AG04450 (cell line): ENCODE results near the gene COL4A3. TPM values are rescaled to one million over a fixed set of nuclear protein-coding genes. Genes with fewer than 3 reads are reported as not detected.

Experiments
- CTCF ChIA-PET: fragments of 300-600, 350-600 bp; formaldehyde crosslinking; extraction: SDS; loops from one replicate; lab custom pipeline; 2022; ENCODE audit warnings: antibody characterized with exemption, inconsistent platforms; lab: Charles Lee
- POLR2A ChIA-PET: fragments of 350-600 bp; formaldehyde crosslinking; extraction: SDS; loops from one replicate; lab custom pipeline; 2021; ENCODE audit warnings: antibody characterized with exemption, inconsistent platforms; lab: Yijun Ruan, JAX
- DNase-seq: peaks from one replicate; pipeline ENCODE4 v3.0.0-alpha.2; 2011; ENCODE audit warnings: low read depth, low spot score
- H3K27ac ChIP-seq: one replicate; pipeline ENCODE4 v1.5.1; 2012; ENCODE audit warnings: low read depth, low read length, control low read depth
- H3K27me3 ChIP-seq: one replicate; pipeline ENCODE4 v1.6.0; 2012; ENCODE audit warnings: low read length; ENCODE audit not compliant: control insufficient read depth, insufficient read depth
- H3K4me3 ChIP-seq: 2 replicates; pipeline ENCODE4 v1.5.1; 2011; ENCODE audit warnings: mild to moderate bottlenecking, low read depth, low read length, control low read depth
- H3K9me3 ChIP-seq: 2 replicates; pipeline ENCODE4 v1.5.1; 2012; ENCODE audit warnings: low read length; ENCODE audit not compliant: control insufficient read depth, insufficient read depth
- polyA plus RNA-seq: library from polyadenylated mRNA; depleted of rRNA; stranded (reverse); fragments of >200 nt; gene quantifications from 2 replicates; pipeline ENCODE4 v1.2.3, GENCODE V29; 2011
- TF ChIP-seq, protein P1 (sequence below): IDR thresholded peaks from 2 replicates; pipeline ENCODE4 v1.5.1; 2011; ENCODE audit warnings: low read depth, low read length, control low read depth, inconsistent platforms

Gene COL4A3
- polyA plus RNA-seq, 1 experiment = 0.07 TPM

GRCh38 chr2:227325839-227326195 lies 161.4 kb downstream of the COL4A3 start:
- no peak for DNase-seq
- H3K4me3 ChIP-seq = peak overlapping the region; percentile 87
- POLR2A ChIA-PET = no interaction called here
- TF ChIP-seq, protein P1, sequence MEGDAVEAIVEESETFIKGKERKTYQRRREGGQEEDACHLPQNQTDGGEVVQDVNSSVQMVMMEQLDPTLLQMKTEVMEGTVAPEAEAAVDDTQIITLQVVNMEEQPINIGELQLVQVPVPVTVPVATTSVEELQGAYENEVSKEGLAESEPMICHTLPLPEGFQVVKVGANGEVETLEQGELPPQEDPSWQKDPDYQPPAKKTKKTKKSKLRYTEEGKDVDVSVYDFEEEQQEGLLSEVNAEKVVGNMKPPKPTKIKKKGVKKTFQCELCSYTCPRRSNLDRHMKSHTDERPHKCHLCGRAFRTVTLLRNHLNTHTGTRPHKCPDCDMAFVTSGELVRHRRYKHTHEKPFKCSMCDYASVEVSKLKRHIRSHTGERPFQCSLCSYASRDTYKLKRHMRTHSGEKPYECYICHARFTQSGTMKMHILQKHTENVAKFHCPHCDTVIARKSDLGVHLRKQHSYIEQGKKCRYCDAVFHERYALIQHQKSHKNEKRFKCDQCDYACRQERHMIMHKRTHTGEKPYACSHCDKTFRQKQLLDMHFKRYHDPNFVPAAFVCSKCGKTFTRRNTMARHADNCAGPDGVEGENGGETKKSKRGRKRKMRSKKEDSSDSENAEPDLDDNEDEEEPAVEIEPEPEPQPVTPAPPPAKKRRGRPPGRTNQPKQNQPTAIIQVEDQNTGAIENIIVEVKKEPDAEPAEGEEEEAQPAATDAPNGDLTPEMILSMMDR = no peak
- CTCF ChIA-PET = interaction anchor here (0.8 kb wide), 1 partner anchor 10 kb away, joined by 3 read pairs; no protein-coding TSS in a partner anchor
- peaks cover 2% of the 10 kb centered on the region for H3K9me3 ChIP-seq
- H3K27ac ChIP-seq = peak overlapping the region; percentile 84
- no peaks in the 10 kb centered on the region for H3K27me3 ChIP-seq

- no peak for DNase-seq
- H3K9me3 ChIP-seq = no peaks in the 10 kb centered on the region; the same call in 1 of the 2 replicates
- no peak overlapping the region for H3K27ac ChIP-seq
- TF ChIP-seq, protein P1 = no peak
- ChIA-PET CTCF (interaction anchor here (1.3 kb wide), 1 partner anchor 79 kb away, joined by 3 read pairs; no protein-coding TSS in a partner anchor), POLR2A (no interaction called here)
- H3K27me3 ChIP-seq = no peaks in the 10 kb centered on the region
- H3K4me3 ChIP-seq = peak overlapping the region; percentile 87
These were observed 162.4 kb downstream of the COL4A3 start for GRCh38 chr2:227326783-227327182.

DNA sequence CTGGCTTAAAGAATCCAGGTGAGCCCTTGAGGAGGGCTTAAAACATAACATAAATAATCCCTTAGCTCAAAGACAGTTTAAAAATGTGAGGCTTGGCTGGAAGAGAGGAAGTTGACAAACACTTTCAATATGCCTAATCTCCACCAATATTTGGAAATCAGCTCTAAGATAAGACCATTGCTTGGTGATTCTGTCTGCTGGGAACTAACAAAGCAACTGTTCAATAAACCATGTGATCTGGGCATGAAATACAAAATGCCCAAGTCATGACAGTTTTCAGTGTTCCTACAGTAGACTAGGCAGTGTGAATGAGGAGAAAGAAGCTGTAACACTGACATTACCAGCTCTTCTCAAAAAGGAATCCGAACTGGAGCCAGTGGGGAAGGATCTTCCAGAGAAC lies 171.3 kb downstream of the COL4A3 start:
- ChIA-PET POLR2A (no interaction called here), CTCF (interaction anchor here (0.9 to 2.0 kb wide), 3 partner anchors 10 to 97 kb away, joined by 3 to 5 read pairs (median 3); no protein-coding TSS in a partner anchor)
- TF ChIP-seq, protein P1 = no peak
- no peaks in the 10 kb centered on the region for H3K27me3 ChIP-seq
- H3K9me3 ChIP-seq = no peaks in the 10 kb centered on the region
- DNase-seq = no peak
- no peak overlapping the region for H3K4me3 ChIP-seq
- no peak overlapping the region for H3K27ac ChIP-seq

DNA sequence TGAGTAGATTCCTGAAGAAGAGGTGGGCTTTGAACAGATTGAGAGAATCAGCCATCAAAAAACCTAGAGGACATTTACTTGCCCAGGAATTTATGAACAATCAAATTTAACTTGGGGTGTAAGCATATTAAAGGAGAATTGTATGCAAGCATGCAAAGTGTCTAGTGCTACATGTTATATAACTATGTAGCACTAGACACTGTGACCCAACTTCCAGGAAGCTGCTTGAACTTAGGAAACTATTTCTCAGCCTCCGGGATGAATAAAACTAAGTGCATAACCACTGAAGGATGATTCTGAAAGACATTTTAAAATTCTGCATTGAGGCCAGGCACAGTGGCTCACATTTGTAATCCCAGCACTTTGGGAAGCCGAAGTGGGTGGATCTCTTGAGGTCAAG lies 173.0 kb downstream of the COL4A3 start:
- Histone ChIP-seq H3K4me3 (no peak overlapping the region), H3K27me3 (no peaks in the 10 kb centered on the region), H3K9me3 (no peaks in the 10 kb centered on the region), H3K27ac (no peak overlapping the region)
- TF ChIP-seq, protein P1 = no peak
- no peak for DNase-seq
- ChIA-PET CTCF (no interaction called here), POLR2A (no interaction called here)

GRCh38 chr2:227339098-227339599 lies 174.7 kb downstream of the COL4A3 start:
- TF ChIP-seq, protein P1 = no peak
- Histone ChIP-seq H3K4me3 (no peak overlapping the region), H3K27me3 (no peaks in the 10 kb centered on the region), H3K27ac (no peak overlapping the region), H3K9me3 (no peaks in the 10 kb centered on the region)
- POLR2A ChIA-PET = no interaction called here
- no peak for DNase-seq
- CTCF ChIA-PET = interaction anchor here (0.7 kb wide), 1 partner anchor 25 kb away, joined by 4 read pairs; no protein-coding TSS in a partner anchor
